CD4-positive, alpha-beta memory T cell (primary cell): ENCODE measurements around the gene STAG1. TPM values are rescaled to one million over a fixed set of nuclear protein-coding genes. Genes with fewer than 3 reads are reported as not detected.

ENCODE experiments used
- CTCF ChIA-PET: fragments of 350-600 bp; sonication (Branson Sonifier 250); formaldehyde crosslinking; loops from one replicate; lab custom pipeline; 2021; ENCODE audit warnings: inconsistent platforms; ENCODE audit not compliant: partially characterized antibody; lab: Charles Lee
- POLR2A ChIA-PET: fragments of 350-600 bp; sonication (Branson Sonifier 250); formaldehyde crosslinking; loops from one replicate; lab custom pipeline; 2021; ENCODE audit not compliant: partially characterized antibody; lab: Charles Lee
- DNase-seq, 5 donors: peaks; one replicate each; pipeline versions ENCODE4 v3.0.0 to v3.0.0-alpha.2; 2020 to 2022; ENCODE audit warnings: mixed read lengths in 1 of 5
- H3K27ac ChIP-seq: one replicate; pipeline ENCODE4 v1.7.0; 2013; ENCODE audit warnings: low read depth, low read length
- H3K27me3 ChIP-seq: 2 replicates; pipeline ENCODE4 v1.7.0; 2013; ENCODE audit warnings: mild to moderate bottlenecking, low read length, moderate library complexity; ENCODE audit not compliant: insufficient read depth
- H3K36me3 ChIP-seq: 2 replicates; pipeline ENCODE4 v1.7.0; 2013; ENCODE audit warnings: mild to moderate bottlenecking, low read length, moderate library complexity; ENCODE audit not compliant: insufficient read depth
- H3K4me1 ChIP-seq: 2 replicates; pipeline ENCODE4 v1.7.0; 2013; ENCODE audit warnings: mild to moderate bottlenecking, low read length, moderate library complexity; ENCODE audit not compliant: insufficient read depth
- H3K4me3 ChIP-seq, 2 donors: one replicate each; pipeline ENCODE4 v1.7.0; 2013; ENCODE audit warnings: low read length in 2 of 2, mild to moderate bottlenecking in 1 of 2
- H3K9me3 ChIP-seq, 2 donors: one replicate each; pipeline ENCODE4 v1.7.0; 2013; ENCODE audit warnings: low read length in 2 of 2, control low read depth in 1 of 2; ENCODE audit not compliant: control insufficient read depth in 1 of 2
- H3K27ac Mint-ChIP-seq, 7 donors: one replicate each; pipeline ENCODE4 v1.8.0; 2020 to 2021; ENCODE audit warnings: mixed read lengths in 7 of 7, mild to moderate bottlenecking in 6 of 7, inconsistent platforms in 3 of 7, moderate library complexity in 3 of 7
- H3K27me3 Mint-ChIP-seq, 2 donors: one replicate each; pipeline ENCODE4 v1.8.0; 2020 to 2021; ENCODE audit warnings: mixed read lengths in 2 of 2
- H3K36me3 Mint-ChIP-seq, 2 donors: one replicate each; pipeline ENCODE4 v1.8.0; 2020 to 2021; ENCODE audit warnings: mixed read lengths in 2 of 2, inconsistent platforms in 1 of 2, mild to moderate bottlenecking in 1 of 2
- H3K4me1 Mint-ChIP-seq, 4 donors: one replicate each; pipeline ENCODE4 v1.8.0; 2020 to 2021; ENCODE audit warnings: mixed read lengths in 4 of 4, mild to moderate bottlenecking in 1 of 4
- H3K4me3 Mint-ChIP-seq, 8 donors: one replicate each; pipeline ENCODE4 v1.8.0; 2020 to 2021; ENCODE audit warnings: mixed read lengths in 8 of 8, mild to moderate bottlenecking in 7 of 8, moderate library complexity in 6 of 8, inconsistent platforms in 3 of 8
- H3K9me3 Mint-ChIP-seq, 8 donors: one replicate each; pipeline ENCODE4 v1.8.0; 2020 to 2021; ENCODE audit warnings: mixed read lengths in 8 of 8, mild to moderate bottlenecking in 5 of 8, inconsistent platforms in 3 of 8, moderate library complexity in 1 of 8
- intact Hi-C: fragments of 100-400 bp; cut with micrococcal nuclease; formaldehyde crosslinking; loops from one replicate; pipeline ENCODE4 v1.15.1; 2023
- polyA plus RNA-seq, 2 donors: library from polyadenylated mRNA; unstranded; fragments of 300-500 nt; fragmentation: Illumina TruSeq; gene quantifications; one replicate each; pipeline ENCODE4 v1.2.3, GENCODE V29; 2021
- total RNA-seq, 2 experiments: library from RNA; stranded (reverse); gene quantifications; one replicate each; pipeline ENCODE4 v1.2.3, GENCODE V29; 2021

The STAG1 gene
- total and polyA plus RNA-seq, 4 experiments from 2014 or later, result 17.6 to 56.1 (median 37.1) TPM

- ChIA-PET CTCF (no interaction called here), POLR2A (no interaction called here)
- no peaks in the 10 kb centered on the region for H3K27me3 ChIP-seq
- no peaks in the 10 kb centered on the region for H3K9me3 ChIP-seq
- Mint-ChIP-seq H3K9me3 (no peaks in the 10 kb centered on the region), H3K27ac (peak overlapping the region in 5 of 7 donors; percentile 2 to 62 (median 54)), H3K36me3 (peaks cover 58 to 69% of the 10 kb centered on the region in 2 donors), H3K4me3 (no peak overlapping the region), H3K4me1 (peaks cover 0 to 2% (median 1%) of the 10 kb centered on the region in 4 donors), H3K27me3 (no peaks in the 10 kb centered on the region)
- intact Hi-C loops, result loop anchor here (5.0 kb wide), 1 partner anchor 680 kb away; no protein-coding TSS in a partner anchor
- DNase-seq, result no peak
- H3K27ac ChIP-seq, result no peak overlapping the region
- no peak overlapping the region for H3K4me3 ChIP-seq
- no peaks in the 10 kb centered on the region for H3K4me1 ChIP-seq
- H3K36me3 ChIP-seq, result peaks cover 18% of the 10 kb centered on the region
These were observed 419.4 kb downstream of the STAG1 start for GRCh38 chr3:136332776-136333175.

- Mint-ChIP-seq H3K36me3 (peaks cover 62 to 69% of the 10 kb centered on the region in 2 donors), H3K27me3 (no peaks in the 10 kb centered on the region), H3K9me3 (no peaks in the 10 kb centered on the region), H3K4me3 (no peak overlapping the region), H3K27ac (peak overlapping the region in 2 of 7 donors; percentile 22 to 57), H3K4me1 (peaks cover 0 to 2% (median 1%) of the 10 kb centered on the region in 4 donors)
- intact Hi-C loops, result loop anchor here (5.0 kb wide), 1 partner anchor 680 kb away; no protein-coding TSS in a partner anchor
- Histone ChIP-seq H3K4me1 (no peaks in the 10 kb centered on the region), H3K27me3 (no peaks in the 10 kb centered on the region), H3K36me3 (peaks cover 18% of the 10 kb centered on the region), H3K27ac (no peak overlapping the region), H3K9me3 (no peaks in the 10 kb centered on the region), H3K4me3 (no peak overlapping the region)
- ChIA-PET POLR2A (interaction anchor here (1.1 kb wide), 1 partner anchor 135 kb away, joined by 3 read pairs; no protein-coding TSS in a partner anchor), CTCF (interaction anchor here (1.5 kb wide), 1 partner anchor 682 kb away, joined by 4 read pairs; no protein-coding TSS in a partner anchor)
- DNase-seq, result no peak
These were observed 419.9 kb downstream of the STAG1 start for GRCh38 chr3:136332302-136332701.

- DNase-seq, result no peak
- no peaks in the 10 kb centered on the region for H3K27me3 ChIP-seq
- peaks cover 22% of the 10 kb centered on the region for H3K36me3 ChIP-seq
- Mint-ChIP-seq H3K36me3 (peaks cover 69 to 70% of the 10 kb centered on the region in 2 donors), H3K4me1 (peaks cover 0 to 2% (median 1%) of the 10 kb centered on the region in 4 donors), H3K27ac (peak overlapping the region in 2 of 7 donors; percentile 10 to 22), H3K4me3 (no peak overlapping the region), H3K9me3 (no peaks in the 10 kb centered on the region), H3K27me3 (no peaks in the 10 kb centered on the region)
- POLR2A ChIA-PET, result interaction anchor here (1.1 kb wide), 1 partner anchor 134 kb away, joined by 3 read pairs; no protein-coding TSS in a partner anchor
- CTCF ChIA-PET, result interaction anchor here (1.5 kb wide), 1 partner anchor 683 kb away, joined by 4 read pairs; no protein-coding TSS in a partner anchor
- no peaks in the 10 kb centered on the region for H3K9me3 ChIP-seq
- intact Hi-C loops, result loop anchor here (5.0 kb wide), 1 partner anchor 681 kb away; no protein-coding TSS in a partner anchor
- no peaks in the 10 kb centered on the region for H3K4me1 ChIP-seq
- no peak overlapping the region for H3K27ac ChIP-seq
- H3K4me3 ChIP-seq, result no peak overlapping the region
These were observed 421.3 kb downstream of the STAG1 start for GRCh38 chr3:136330900-136331299.

GRCh38 chr3:136329593-136329992, 422.6 kb downstream of the STAG1 start:
- CTCF ChIA-PET, result no interaction called here
- peaks cover 0 to 2% (median under 1%) of the 10 kb centered on the region in 8 donors for H3K9me3 Mint-ChIP-seq
- H3K4me3 Mint-ChIP-seq, result no peak overlapping the region
- no peak for DNase-seq
- no peaks in the 10 kb centered on the region for H3K27me3 Mint-ChIP-seq
- peaks cover 15% of the 10 kb centered on the region for H3K36me3 ChIP-seq
- POLR2A ChIA-PET, result no interaction called here
- H3K4me1 ChIP-seq, result no peaks in the 10 kb centered on the region
- no peak overlapping the region for H3K4me3 ChIP-seq
- H3K27ac ChIP-seq, result no peak overlapping the region
- no peaks in the 10 kb centered on the region for H3K27me3 ChIP-seq
- H3K36me3 Mint-ChIP-seq, result peaks cover 71 to 72% of the 10 kb centered on the region in 2 donors
- H3K9me3 ChIP-seq, result no peaks in the 10 kb centered on the region
- H3K4me1 Mint-ChIP-seq, result peaks cover 0 to 2% (median 1%) of the 10 kb centered on the region in 4 donors
- H3K27ac Mint-ChIP-seq, result peak overlapping the region in 1 of 7 donors; percentile 11
- intact Hi-C loops, result no loop called here

- H3K27me3 ChIP-seq, result no peaks in the 10 kb centered on the region
- intact Hi-C loops, result no loop called here
- POLR2A ChIA-PET, result no interaction called here
- H3K9me3 ChIP-seq, result no peaks in the 10 kb centered on the region
- peaks cover 15% of the 10 kb centered on the region for H3K36me3 ChIP-seq
- no peak overlapping the region for H3K27ac ChIP-seq
- H3K4me3 Mint-ChIP-seq, result no peak overlapping the region
- H3K9me3 Mint-ChIP-seq, result peaks cover 0 to 20% (median 17%) of the 10 kb centered on the region in 8 donors
- no peaks in the 10 kb centered on the region for H3K4me1 Mint-ChIP-seq
- H3K27me3 Mint-ChIP-seq, result no peaks in the 10 kb centered on the region
- CTCF ChIA-PET, result interaction anchor here (1.3 to 1.4 kb wide), 2 partner anchors 9 to 425 kb away, joined by 3 to 4 read pairs; partner anchors contain the start of gene STAG1
- H3K4me3 ChIP-seq, result no peak overlapping the region
- H3K27ac Mint-ChIP-seq, result no peak overlapping the region
- no peak for DNase-seq
- H3K36me3 Mint-ChIP-seq, result peaks cover 71 to 76% of the 10 kb centered on the region in 2 donors
- no peaks in the 10 kb centered on the region for H3K4me1 ChIP-seq
These were observed 424.5 kb downstream of the STAG1 start for GRCh38 chr3:136327671-136328070.

- Histone ChIP-seq H3K27ac (no peak overlapping the region), H3K4me3 (no peak overlapping the region), H3K27me3 (no peaks in the 10 kb centered on the region), H3K4me1 (no peaks in the 10 kb centered on the region), H3K9me3 (no peaks in the 10 kb centered on the region), H3K36me3 (peaks cover 15% of the 10 kb centered on the region)
- H3K27ac Mint-ChIP-seq, result no peak overlapping the region
- intact Hi-C loops, result no loop called here
- POLR2A ChIA-PET, result no interaction called here
- CTCF ChIA-PET, result interaction anchor here (1.4 kb wide), 1 partner anchor 10 kb away, joined by 3 read pairs; no protein-coding TSS in a partner anchor
- H3K4me3 Mint-ChIP-seq, result no peak overlapping the region
- H3K36me3 Mint-ChIP-seq, result peaks cover 78 to 83% of the 10 kb centered on the region in 2 donors
- DNase-seq, result no peak
- no peaks in the 10 kb centered on the region for H3K4me1 Mint-ChIP-seq
- H3K27me3 Mint-ChIP-seq, result no peaks in the 10 kb centered on the region
- peaks cover 0 to 34% (median 30%) of the 10 kb centered on the region in 8 donors for H3K9me3 Mint-ChIP-seq
These were observed 425.9 kb downstream of the STAG1 start for GRCh38 chr3:136326316-136326715.

- Histone ChIP-seq H3K27me3 (no peaks in the 10 kb centered on the region), H3K9me3 (no peaks in the 10 kb centered on the region), H3K4me1 (no peaks in the 10 kb centered on the region), H3K36me3 (no peaks in the 10 kb centered on the region), H3K4me3 (no peak overlapping the region), H3K27ac (no peak overlapping the region)
- Mint-ChIP-seq H3K27me3 (no peaks in the 10 kb centered on the region), H3K27ac (no peak overlapping the region), H3K4me3 (no peak overlapping the region), H3K9me3 (peaks cover 0 to 2% (median 0%) of the 10 kb centered on the region in 8 donors), H3K4me1 (no peaks in the 10 kb centered on the region), H3K36me3 (peaks cover 39 to 40% of the 10 kb centered on the region in 2 donors)
- DNase-seq, result no peak
- ChIA-PET POLR2A (no interaction called here), CTCF (no interaction called here)
- intact Hi-C loops, result no loop called here
These were observed 440.2 kb downstream of the STAG1 start for GRCh38 chr3:136311968-136312367.
